HEK293 (cell line): ENCODE data around the gene LY6G6F.

Experiments
- BCL11B ChIP-seq: fragments of 450-650 bp; formaldehyde crosslinking; IDR thresholded peaks from 2 replicates; pipeline ENCODE4 v1.5.1; 2016; ENCODE audit warnings: low read depth, missing biosample characterization, missing genetic modification characterization
- GLIS2 ChIP-seq: fragments of 450-650 bp; formaldehyde crosslinking; IDR thresholded peaks from 2 replicates; pipeline ENCODE4 v1.5.1; 2016; ENCODE audit warnings: missing biosample characterization, missing genetic modification characterization
- KLF10 ChIP-seq: fragments of 450-650 bp; IDR thresholded peaks from 2 replicates; pipeline ENCODE4 v1.5.1; 2018; ENCODE audit warnings: missing biosample characterization, mild to moderate bottlenecking, missing genetic modification characterization
- PRDM4 ChIP-seq: fragments of 450-650 bp; formaldehyde crosslinking; IDR thresholded peaks from 2 replicates; pipeline ENCODE4 v1.5.1; 2017; ENCODE audit warnings: missing biosample characterization, missing genetic modification characterization
- RBAK ChIP-seq: fragments of 450-650 bp; formaldehyde crosslinking; IDR thresholded peaks from 2 replicates; pipeline ENCODE4 v1.5.1; 2016; ENCODE audit warnings: missing biosample characterization, missing genetic modification characterization
- WT1 ChIP-seq: fragments of 450-650 bp; formaldehyde crosslinking; IDR thresholded peaks from 2 replicates; pipeline ENCODE4 v1.5.1; 2016; ENCODE audit warnings: missing biosample characterization, missing genetic modification characterization
- ZNF18 ChIP-seq: fragments of 450-650 bp; formaldehyde crosslinking; IDR thresholded peaks from 2 replicates; pipeline ENCODE4 v1.5.1; 2016; ENCODE audit warnings: missing biosample characterization, missing genetic modification characterization
- ZNF2 ChIP-seq: fragments of 450-650 bp; formaldehyde crosslinking; IDR thresholded peaks from 2 replicates; pipeline ENCODE4 v1.5.1; 2016; ENCODE audit warnings: missing biosample characterization, missing genetic modification characterization
- ZNF394 ChIP-seq: fragments of 450-650 bp; formaldehyde crosslinking; IDR thresholded peaks from 2 replicates; pipeline ENCODE4 v1.5.1; 2016; ENCODE audit warnings: missing biosample characterization, missing genetic modification characterization, mild to moderate bottlenecking, moderate library complexity, borderline replicate concordance
- ZNF513 ChIP-seq: fragments of 450-650 bp; IDR thresholded peaks from 2 replicates; pipeline ENCODE4 v1.5.1; 2018; ENCODE audit warnings: missing biosample characterization, missing genetic modification characterization
- ZNF600 ChIP-seq: fragments of 450-650 bp; formaldehyde crosslinking; IDR thresholded peaks from 2 replicates; pipeline ENCODE4 v1.5.1; 2016; ENCODE audit warnings: missing biosample characterization, missing genetic modification characterization
- ZNF626 ChIP-seq: fragments of 450-650 bp; sonication (Bioruptor Pico); formaldehyde crosslinking; IDR thresholded peaks from 2 replicates; pipeline ENCODE4 v1.5.1; 2018; ENCODE audit warnings: missing biosample characterization, missing genetic modification characterization, inconsistent platforms
- ZNF629 ChIP-seq: fragments of 450-650 bp; formaldehyde crosslinking; IDR thresholded peaks from 2 replicates; pipeline ENCODE4 v1.5.1; 2017; ENCODE audit warnings: missing biosample characterization, missing genetic modification characterization
- ZNF677 ChIP-seq: fragments of 450-650 bp; IDR thresholded peaks from 2 replicates; pipeline ENCODE4 v1.5.0; 2018; ENCODE audit warnings: missing biosample characterization, mild to moderate bottlenecking, missing genetic modification characterization, moderate library complexity
- ZNF777 ChIP-seq: fragments of 450-650 bp; formaldehyde crosslinking; IDR thresholded peaks from 2 replicates; pipeline ENCODE4 v1.5.1; 2017; ENCODE audit warnings: missing biosample characterization, missing genetic modification characterization, borderline replicate concordance
- ZNF830 ChIP-seq: fragments of 450-650 bp; IDR thresholded peaks from 2 replicates; pipeline ENCODE4 v1.5.0; 2018; ENCODE audit warnings: missing biosample characterization, missing genetic modification characterization, low read depth, mild to moderate bottlenecking, moderate library complexity
- ZSCAN5A ChIP-seq: fragments of 450-650 bp; formaldehyde crosslinking; IDR thresholded peaks from 2 replicates; pipeline ENCODE4 v1.5.1; 2016; ENCODE audit warnings: missing biosample characterization, missing genetic modification characterization
- TF ChIP-seq, protein P1 (sequence below): fragments of 450-650 bp; formaldehyde crosslinking; IDR thresholded peaks from 2 replicates; pipeline ENCODE4 v1.5.1; 2016; ENCODE audit warnings: missing biosample characterization, missing genetic modification characterization
- TF ChIP-seq, protein P2 (sequence below): fragments of 450-650 bp; formaldehyde crosslinking; conservative IDR thresholded peaks from 2 replicates; pipeline ENCODE4 v1.5.1; 2016; ENCODE audit warnings: low read depth, missing biosample characterization, missing genetic modification characterization
- TF ChIP-seq, protein P3 (sequence below): fragments of 450-650 bp; formaldehyde crosslinking; IDR thresholded peaks from 2 replicates; pipeline ENCODE4 v1.5.1; 2016; ENCODE audit warnings: missing biosample characterization, missing genetic modification characterization

The LY6G6F gene

DNA sequence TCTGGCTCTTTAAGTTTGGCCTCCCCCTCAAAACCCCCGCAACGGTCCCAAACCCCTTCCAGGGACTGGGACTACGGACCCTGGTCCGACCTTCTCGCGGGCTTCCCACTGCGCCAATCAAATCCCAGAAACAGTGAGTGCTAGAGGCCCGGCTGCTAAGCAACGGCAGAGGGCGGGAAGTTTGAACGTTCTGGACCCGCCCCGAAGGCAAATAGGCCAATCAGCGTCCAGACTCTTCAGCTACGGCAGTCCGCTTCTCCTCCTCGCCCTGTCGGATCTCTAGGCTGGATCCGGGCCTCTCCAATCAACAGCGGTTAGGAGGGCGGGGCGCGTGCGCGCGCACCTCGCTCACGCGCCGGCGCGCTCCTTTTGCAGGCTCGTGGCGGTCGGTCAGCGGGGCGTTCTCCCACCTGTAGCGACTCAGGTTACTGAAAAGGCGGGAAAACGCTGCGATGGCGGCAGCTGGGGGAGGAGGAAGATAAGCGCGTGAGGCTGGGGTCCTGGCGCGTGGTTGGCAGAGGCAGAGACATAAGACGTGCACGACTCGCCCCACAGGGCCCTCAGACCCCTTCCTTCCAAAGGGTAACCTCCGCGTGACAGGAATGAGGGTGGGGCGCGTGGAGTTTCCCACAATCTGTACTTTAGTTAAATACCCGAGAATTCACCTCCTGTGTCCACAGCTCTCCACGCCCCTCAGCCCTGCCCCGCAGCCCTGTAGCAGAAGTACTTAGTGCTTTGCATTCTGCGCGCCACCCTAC lies 33.2 kb downstream of the LY6G6F start, which contains the start of gene MSH5 (continued):
- peak; percentile 40; the same call in 1 of the 2 replicates for TF ChIP-seq ZSCAN5A (tag by site-specific recombination)
- no peak for TF ChIP-seq ZNF600 (tag by site-specific recombination)
- TF ChIP-seq GLIS2 (tag by site-specific recombination) = peak; percentile 66; the same call in 1 of the 2 replicates
- TF ChIP-seq ZNF830 (tag by site-specific recombination) = no peak
- TF ChIP-seq ZNF629 (tag by site-specific recombination) = peak; percentile 46; the same call in 1 of the 2 replicates
- TF ChIP-seq KLF10 (tag by site-specific recombination) = peak; percentile 68
- peak; percentile 88 for TF ChIP-seq ZNF2 (tag by site-specific recombination)
- TF ChIP-seq ZNF626 = no peak
- TF ChIP-seq, protein P1, sequence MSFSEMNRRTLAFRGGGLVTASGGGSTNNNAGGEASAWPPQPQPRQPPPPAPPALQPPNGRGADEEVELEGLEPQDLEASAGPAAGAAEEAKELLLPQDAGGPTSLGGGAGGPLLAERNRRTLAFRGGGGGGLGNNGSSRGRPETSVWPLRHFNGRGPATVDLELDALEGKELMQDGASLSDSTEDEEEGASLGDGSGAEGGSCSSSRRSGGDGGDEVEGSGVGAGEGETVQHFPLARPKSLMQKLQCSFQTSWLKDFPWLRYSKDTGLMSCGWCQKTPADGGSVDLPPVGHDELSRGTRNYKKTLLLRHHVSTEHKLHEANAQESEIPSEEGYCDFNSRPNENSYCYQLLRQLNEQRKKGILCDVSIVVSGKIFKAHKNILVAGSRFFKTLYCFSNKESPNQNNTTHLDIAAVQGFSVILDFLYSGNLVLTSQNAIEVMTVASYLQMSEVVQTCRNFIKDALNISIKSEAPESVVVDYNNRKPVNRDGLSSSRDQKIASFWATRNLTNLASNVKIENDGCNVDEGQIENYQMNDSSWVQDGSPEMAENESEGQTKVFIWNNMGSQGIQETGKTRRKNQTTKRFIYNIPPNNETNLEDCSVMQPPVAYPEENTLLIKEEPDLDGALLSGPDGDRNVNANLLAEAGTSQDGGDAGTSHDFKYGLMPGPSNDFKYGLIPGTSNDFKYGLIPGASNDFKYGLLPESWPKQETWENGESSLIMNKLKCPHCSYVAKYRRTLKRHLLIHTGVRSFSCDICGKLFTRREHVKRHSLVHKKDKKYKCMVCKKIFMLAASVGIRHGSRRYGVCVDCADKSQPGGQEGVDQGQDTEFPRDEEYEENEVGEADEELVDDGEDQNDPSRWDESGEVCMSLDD (tag by site-specific recombination) = peak; percentile 84
- peak; percentile 8; the same call in 1 of the 2 replicates for TF ChIP-seq ZNF513 (tag by site-specific recombination)
- TF ChIP-seq RBAK (tag by site-specific recombination) = no peak
- TF ChIP-seq BCL11B (tag by site-specific recombination) = peak; percentile 89; the same call in 1 of the 2 replicates
- TF ChIP-seq, protein P2, sequence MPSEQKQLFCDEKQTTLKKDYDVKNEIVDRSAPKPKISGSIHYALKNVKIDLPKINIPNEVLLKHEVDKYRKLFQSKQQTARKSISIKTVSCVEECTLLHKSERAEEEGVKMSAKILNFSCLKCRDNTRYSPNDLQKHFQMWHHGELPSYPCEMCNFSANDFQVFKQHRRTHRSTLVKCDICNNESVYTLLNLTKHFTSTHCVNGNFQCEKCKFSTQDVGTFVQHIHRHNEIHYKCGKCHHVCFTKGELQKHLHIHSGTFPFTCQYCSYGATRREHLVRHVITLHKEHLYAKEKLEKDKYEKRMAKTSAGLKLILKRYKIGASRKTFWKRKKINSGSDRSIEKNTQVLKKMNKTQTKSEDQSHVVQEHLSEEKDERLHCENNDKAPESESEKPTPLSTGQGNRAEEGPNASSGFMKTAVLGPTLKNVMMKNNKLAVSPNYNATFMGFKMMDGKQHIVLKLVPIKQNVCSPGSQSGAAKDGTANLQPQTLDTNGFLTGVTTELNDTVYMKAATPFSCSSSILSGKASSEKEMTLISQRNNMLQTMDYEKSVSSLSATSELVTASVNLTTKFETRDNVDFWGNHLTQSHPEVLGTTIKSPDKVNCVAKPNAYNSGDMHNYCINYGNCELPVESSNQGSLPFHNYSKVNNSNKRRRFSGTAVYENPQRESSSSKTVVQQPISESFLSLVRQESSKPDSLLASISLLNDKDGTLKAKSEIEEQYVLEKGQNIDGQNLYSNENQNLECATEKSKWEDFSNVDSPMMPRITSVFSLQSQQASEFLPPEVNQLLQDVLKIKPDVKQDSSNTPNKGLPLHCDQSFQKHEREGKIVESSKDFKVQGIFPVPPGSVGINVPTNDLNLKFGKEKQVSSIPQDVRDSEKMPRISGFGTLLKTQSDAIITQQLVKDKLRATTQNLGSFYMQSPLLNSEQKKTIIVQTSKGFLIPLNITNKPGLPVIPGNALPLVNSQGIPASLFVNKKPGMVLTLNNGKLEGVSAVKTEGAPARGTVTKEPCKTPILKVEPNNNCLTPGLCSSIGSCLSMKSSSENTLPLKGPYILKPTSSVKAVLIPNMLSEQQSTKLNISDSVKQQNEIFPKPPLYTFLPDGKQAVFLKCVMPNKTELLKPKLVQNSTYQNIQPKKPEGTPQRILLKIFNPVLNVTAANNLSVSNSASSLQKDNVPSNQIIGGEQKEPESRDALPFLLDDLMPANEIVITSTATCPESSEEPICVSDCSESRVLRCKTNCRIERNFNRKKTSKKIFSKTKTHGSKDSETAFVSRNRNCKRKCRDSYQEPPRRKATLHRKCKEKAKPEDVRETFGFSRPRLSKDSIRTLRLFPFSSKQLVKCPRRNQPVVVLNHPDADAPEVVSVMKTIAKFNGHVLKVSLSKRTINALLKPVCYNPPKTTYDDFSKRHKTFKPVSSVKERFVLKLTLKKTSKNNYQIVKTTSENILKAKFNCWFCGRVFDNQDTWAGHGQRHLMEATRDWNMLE (tag by site-specific recombination) = no peak
- TF ChIP-seq, protein P3, sequence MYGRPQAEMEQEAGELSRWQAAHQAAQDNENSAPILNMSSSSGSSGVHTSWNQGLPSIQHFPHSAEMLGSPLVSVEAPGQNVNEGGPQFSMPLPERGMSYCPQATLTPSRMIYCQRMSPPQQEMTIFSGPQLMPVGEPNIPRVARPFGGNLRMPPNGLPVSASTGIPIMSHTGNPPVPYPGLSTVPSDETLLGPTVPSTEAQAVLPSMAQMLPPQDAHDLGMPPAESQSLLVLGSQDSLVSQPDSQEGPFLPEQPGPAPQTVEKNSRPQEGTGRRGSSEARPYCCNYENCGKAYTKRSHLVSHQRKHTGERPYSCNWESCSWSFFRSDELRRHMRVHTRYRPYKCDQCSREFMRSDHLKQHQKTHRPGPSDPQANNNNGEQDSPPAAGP (tag by site-specific recombination) = peak; percentile 94
- peak; percentile 63; the same call in 1 of the 2 replicates for TF ChIP-seq ZNF394 (tag by site-specific recombination)
- TF ChIP-seq PRDM4 = 0 out of 2 replicates have a peak, but pooled peaks have one; percentile 52
- TF ChIP-seq ZNF18 (tag by site-specific recombination) = no peak; the same call in 1 of the 2 replicates
- peak; percentile 70 for TF ChIP-seq WT1 (tag by site-specific recombination)
- TF ChIP-seq ZNF677 (tag by site-specific recombination) = no peak
- TF ChIP-seq ZNF777 (tag by site-specific recombination) = no peak
